ENCODE results near the gene DNAJC16.

Gene DNAJC16

DNA sequence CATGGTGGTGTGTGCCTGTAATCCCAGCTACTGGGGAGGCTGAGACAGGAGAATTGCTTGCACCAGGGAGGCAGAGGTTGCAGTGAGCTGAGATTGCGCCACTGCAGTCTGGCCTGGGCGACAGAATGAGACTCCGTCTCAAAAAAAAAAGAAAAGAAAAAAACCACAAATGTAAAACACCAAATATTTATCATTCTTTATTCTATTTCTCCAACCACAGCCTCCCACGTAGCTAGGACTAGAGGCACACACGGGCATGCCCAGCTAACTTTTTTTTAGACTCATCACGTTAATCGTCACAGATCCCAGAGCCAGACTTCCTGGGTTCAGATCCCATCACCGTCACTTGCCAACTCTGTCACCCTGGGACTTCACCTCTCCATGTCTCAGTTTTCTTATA is 13.5 kb downstream of the DNAJC16 start:
- no peak for DNase-seq (ENCODE audit: low spot score)

- no peak for DNase-seq (ENCODE audit: low spot score)
Measured at GRCh38 chr1:15541231-15541792, 14.7 kb downstream of the DNAJC16 start.

- DNase-seq (ENCODE audit: low spot score), result no peak
Measured at GRCh38 chr1:15542388-15543250, 16.0 kb downstream of the DNAJC16 start.

DNA sequence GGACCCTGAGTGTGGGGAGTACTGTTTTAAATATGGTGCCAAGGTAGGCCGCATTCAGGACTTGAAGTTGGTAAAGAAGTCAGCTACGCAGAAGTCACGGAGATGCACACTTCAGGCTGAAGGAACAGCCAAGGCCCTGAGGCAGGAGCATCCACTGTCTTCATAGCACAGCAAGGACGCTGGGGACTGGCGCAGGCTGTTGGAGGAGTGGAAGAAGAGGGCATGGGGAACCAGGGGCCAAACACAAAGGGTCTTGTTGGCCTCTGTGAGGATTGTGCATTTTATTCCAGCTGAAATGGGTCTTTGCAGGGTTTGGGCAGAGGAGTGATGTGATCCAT is 16.6 kb downstream of the DNAJC16 start:
- DNase-seq (ENCODE audit: low spot score), result no peak

GRCh38 chr1:15543589-15544568 is 17.2 kb downstream of the DNAJC16 start:
- no peak for DNase-seq (ENCODE audit: low spot score)

DNA sequence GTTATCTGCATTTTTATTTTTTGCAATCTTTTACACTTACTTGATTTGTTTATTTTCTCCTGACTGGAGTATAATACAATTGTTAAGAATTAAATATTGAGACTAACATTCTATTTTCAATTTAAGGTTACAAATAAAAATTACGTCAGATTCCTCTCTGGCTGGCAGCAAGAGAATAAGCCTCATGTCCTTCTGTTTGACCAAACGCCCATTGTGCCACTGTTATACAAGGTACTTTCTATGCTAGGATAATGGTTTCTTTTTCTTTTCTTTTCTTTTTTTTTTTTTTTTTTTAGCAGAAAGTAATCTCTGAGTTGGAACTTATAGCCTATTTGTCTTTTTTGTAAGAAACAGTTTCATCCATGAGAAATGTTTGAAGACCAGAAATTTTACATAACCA is 20.0 kb downstream of the DNAJC16 start:
- DNase-seq (ENCODE audit: low spot score), result no peak

- no peak for DNase-seq (ENCODE audit: low spot score)
Measured at GRCh38 chr1:15550573-15550972, 23.9 kb downstream of the DNAJC16 start.

GRCh38 chr1:15557008-15557407 is 30.4 kb downstream of the DNAJC16 start:
- DNase-seq (ENCODE audit: low spot score), result no peak

DNA sequence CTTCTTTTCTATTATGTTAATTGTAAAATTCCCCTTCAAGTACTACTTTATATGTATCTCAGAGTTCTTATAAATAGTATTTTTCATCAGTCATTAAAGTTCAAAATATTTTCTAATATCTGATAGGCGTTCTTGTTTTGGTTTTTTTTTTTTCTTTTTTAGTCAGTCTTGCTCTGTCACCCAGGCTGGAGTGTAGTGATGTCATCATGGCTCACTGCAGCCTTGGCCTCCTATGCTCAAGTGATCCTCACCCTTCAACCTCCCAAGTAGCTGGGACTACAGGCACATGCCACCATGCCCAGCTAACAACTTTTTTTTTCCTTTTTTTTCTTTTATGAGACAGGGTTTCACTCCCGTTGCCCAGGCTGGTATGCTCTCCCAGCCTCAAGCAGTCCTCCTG is 30.9 kb downstream of the DNAJC16 start:
- peak; percentile 41 for DNase-seq (ENCODE audit: low spot score)

- DNase-seq (ENCODE audit: low spot score), result no peak
Measured at GRCh38 chr1:15558516-15558915, 31.9 kb downstream of the DNAJC16 start.

- DNase-seq (ENCODE audit: low spot score), result peak; percentile 87
Measured at GRCh38 chr1:15559189-15559810, 32.7 kb downstream of the DNAJC16 start.

- DNase-seq (ENCODE audit: low spot score), result no peak
Measured at GRCh38 chr1:15568387-15569073, 41.9 kb downstream of the DNAJC16 start.

GRCh38 chr1:15570861-15571260 is 44.2 kb downstream of the DNAJC16 start:
- DNase-seq (ENCODE audit: low spot score), result no peak

DNA sequence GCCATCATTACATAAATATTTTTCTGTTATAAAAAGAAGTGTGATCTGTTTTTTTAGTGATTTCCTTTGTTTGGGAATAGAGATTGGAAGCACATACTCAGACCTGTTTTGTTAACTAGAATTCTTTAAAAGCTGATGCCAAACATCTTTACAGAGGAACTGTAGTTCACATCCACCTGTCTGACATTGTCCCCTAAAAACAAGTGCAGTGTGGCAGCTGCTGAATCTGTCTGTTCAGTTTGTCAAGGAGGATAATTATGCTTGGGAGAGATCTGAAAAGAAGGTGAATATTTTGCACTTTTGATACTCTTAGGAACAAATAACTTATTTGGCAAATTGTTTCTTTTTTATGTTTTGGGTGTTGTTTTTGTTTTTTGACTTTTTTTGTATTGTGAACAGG is 44.6 kb downstream of the DNAJC16 start:
- no peak for DNase-seq (ENCODE audit: low spot score)

- peak; percentile 23 for DNase-seq (ENCODE audit: low spot score)
Measured at GRCh38 chr1:15573477-15573876, 46.8 kb downstream of the DNAJC16 start.

DNA sequence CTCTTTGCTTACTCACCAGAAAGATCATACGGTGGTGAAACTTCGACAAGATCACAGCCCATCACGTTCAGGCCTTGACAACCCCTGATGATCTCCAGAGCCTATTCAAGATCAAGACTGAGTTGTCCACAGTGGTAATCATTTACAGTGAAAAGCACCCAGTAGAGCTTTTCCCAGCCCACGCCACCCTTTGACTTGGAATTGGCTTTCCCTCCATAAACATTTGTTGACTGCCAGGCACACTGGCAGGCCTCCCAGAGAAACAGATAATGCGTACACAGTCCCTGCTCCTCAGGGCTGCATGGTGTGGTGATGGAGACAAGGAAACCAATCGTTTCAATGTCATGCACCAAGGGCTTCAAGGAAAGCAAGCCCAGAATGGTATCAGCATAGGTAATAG is 48.1 kb downstream of the DNAJC16 start:
- DNase-seq (ENCODE audit: low spot score), result peak; percentile 75

- no peak for DNase-seq (ENCODE audit: low spot score)
Measured at GRCh38 chr1:15575549-15576150, 49.0 kb downstream of the DNAJC16 start.

GRCh38 chr1:15577691-15578090 is 51.0 kb downstream of the DNAJC16 start:
- DNase-seq (ENCODE audit: low spot score), result peak; percentile 36

- DNase-seq (ENCODE audit: low spot score), result no peak
Measured at GRCh38 chr1:15578921-15579682, 52.5 kb downstream of the DNAJC16 start.

DNA sequence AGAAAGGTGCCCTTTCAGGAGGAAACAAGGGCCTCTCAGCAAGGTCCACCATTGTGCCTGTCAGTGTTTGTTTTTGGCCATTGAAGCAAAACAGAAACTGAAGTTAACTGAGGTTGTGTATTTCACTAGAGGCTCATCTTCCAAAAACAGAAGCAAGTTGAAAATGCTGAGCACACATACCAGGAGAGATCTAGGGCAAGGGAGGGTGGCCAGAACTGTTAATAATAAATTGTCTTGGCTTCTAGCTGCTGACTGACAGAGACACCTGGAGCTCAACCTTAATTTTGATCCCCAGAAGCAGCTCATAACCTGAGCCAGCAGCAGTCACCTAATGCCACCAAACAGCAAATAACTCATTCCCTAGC is 53.0 kb downstream of the DNAJC16 start:
- DNase-seq (ENCODE audit: low spot score), result peak; percentile 11
